ENCODE measurements around the gene GALR2. TPM values are rescaled to one million over a fixed set of nuclear protein-coding genes. Genes with fewer than 3 reads are reported as not detected.

GALR2 gene
- total RNA-seq, 1 experiment from 2014 or later: 0.61 TPM

- peak; percentile 93 for DNase-seq
- Mint-ChIP-seq H3K4me3 (ENCODE audit: low read depth, unreplicated experiment) (peak within 1 kb of the TSS; percentile 94), H3K4me1 (ENCODE audit: low read depth, unreplicated experiment) (no peaks in the 10 kb centered on the region), H3K9me3 (ENCODE audit: low read depth, unreplicated experiment) (no peaks in the 10 kb centered on the region), H3K36me3 (ENCODE audit: insufficient read depth, unreplicated experiment) (peaks cover 35% of the 10 kb centered on the region), H3K27me3 (ENCODE audit: unreplicated experiment) (no peaks in the 10 kb centered on the region), H3K27ac (ENCODE audit: unreplicated experiment) (peak within 1 kb of the TSS; percentile 72)
- intact Hi-C loops (cut with micrococcal nuclease; ENCODE audit: unreplicated experiment): no loop called here
- no TSS peak for BruUV-seq (replicated peaks)
- CTCF ChIA-PET: interaction anchor here (1.1 to 1.2 kb wide), 2 partner anchors 89 to 176 kb away, joined by 3 to 4 read pairs; no protein-coding TSS in a partner anchor
- TF ChIP-seq CTCF (IDR thresholded peaks at IDR 0.05; ENCODE audit: unreplicated experiment): no peak
Observed at GRCh38 chr17:76103274-76104139, 28.9 kb downstream of the GALR2 start, which contains the start of gene EXOC7. EXOC7 (minus strand) TSS chr17:76103787; CDS start chr17:76103692, 95 bp downstream.

GRCh38 chr17:76104140-76104895 is 29.7 kb downstream of the GALR2 start:
- no peaks in the 10 kb centered on the region for H3K4me1 Mint-ChIP-seq (ENCODE audit: low read depth, unreplicated experiment)
- H3K9me3 Mint-ChIP-seq (ENCODE audit: low read depth, unreplicated experiment): no peaks in the 10 kb centered on the region
- H3K4me3 Mint-ChIP-seq (ENCODE audit: low read depth, unreplicated experiment): peak overlapping the region; percentile 94
- no peaks in the 10 kb centered on the region for H3K27me3 Mint-ChIP-seq (ENCODE audit: unreplicated experiment)
- intact Hi-C loops (cut with micrococcal nuclease; ENCODE audit: unreplicated experiment): no loop called here
- peaks cover 30% of the 10 kb centered on the region for H3K36me3 Mint-ChIP-seq (ENCODE audit: insufficient read depth, unreplicated experiment)
- BruUV-seq (replicated peaks): no TSS peak
- peak overlapping the region; percentile 72 for H3K27ac Mint-ChIP-seq (ENCODE audit: unreplicated experiment)
- no peak for TF ChIP-seq CTCF (IDR thresholded peaks at IDR 0.05; ENCODE audit: unreplicated experiment)
- no peak for DNase-seq
- CTCF ChIA-PET: no interaction called here

- Mint-ChIP-seq H3K36me3 (ENCODE audit: insufficient read depth, unreplicated experiment) (peaks cover 25% of the 10 kb centered on the region), H3K4me1 (ENCODE audit: low read depth, unreplicated experiment) (no peaks in the 10 kb centered on the region), H3K27ac (ENCODE audit: unreplicated experiment) (no peak overlapping the region), H3K9me3 (ENCODE audit: low read depth, unreplicated experiment) (no peaks in the 10 kb centered on the region), H3K4me3 (ENCODE audit: low read depth, unreplicated experiment) (no peak overlapping the region), H3K27me3 (ENCODE audit: unreplicated experiment) (no peaks in the 10 kb centered on the region)
- DNase-seq: no peak
- CTCF ChIA-PET: no interaction called here
- BruUV-seq (replicated peaks): no TSS peak
- no peak for TF ChIP-seq CTCF (IDR thresholded peaks at IDR 0.05; ENCODE audit: unreplicated experiment)
- intact Hi-C loops (cut with micrococcal nuclease; ENCODE audit: unreplicated experiment): no loop called here
Observed at GRCh38 chr17:76104896-76105231, 30.3 kb downstream of the GALR2 start.

GRCh38 chr17:76106703-76107102 is 32.1 kb downstream of the GALR2 start:
- H3K9me3 Mint-ChIP-seq (ENCODE audit: low read depth, unreplicated experiment): no peaks in the 10 kb centered on the region

More at GRCh38 chr17:76106703-76107102, 32.1 kb downstream of the GALR2 start:
- intact Hi-C loops (cut with micrococcal nuclease; ENCODE audit: unreplicated experiment): no loop called here
- H3K27ac Mint-ChIP-seq (ENCODE audit: unreplicated experiment): no peak overlapping the region
- no peaks in the 10 kb centered on the region for H3K4me1 Mint-ChIP-seq (ENCODE audit: low read depth, unreplicated experiment)
- CTCF ChIA-PET: interaction anchor here (0.7 to 1.0 kb wide), 4 partner anchors 89 to 247 kb away, joined by 3 to 5 read pairs (median 4); partner anchors contain the start of gene PRPSAP1
- no peaks in the 10 kb centered on the region for H3K27me3 Mint-ChIP-seq (ENCODE audit: unreplicated experiment)
- H3K4me3 Mint-ChIP-seq (ENCODE audit: low read depth, unreplicated experiment): no peak overlapping the region
- no TSS peak for BruUV-seq (replicated peaks)
- H3K36me3 Mint-ChIP-seq (ENCODE audit: insufficient read depth, unreplicated experiment): peaks cover 15% of the 10 kb centered on the region
- DNase-seq: no peak
- no peak for TF ChIP-seq CTCF (IDR thresholded peaks at IDR 0.05; ENCODE audit: unreplicated experiment)
